ENCODE data around the gene GHR. TPM values are rescaled to one million over a fixed set of nuclear protein-coding genes. Genes with fewer than 3 reads are reported as not detected.

GHR gene
- total and polyA plus RNA-seq, 2 donors (not counting 3 experiments of a cell fraction or from before 2014, with no cell fraction given), result 0.27 to 0.28 TPM

DNA sequence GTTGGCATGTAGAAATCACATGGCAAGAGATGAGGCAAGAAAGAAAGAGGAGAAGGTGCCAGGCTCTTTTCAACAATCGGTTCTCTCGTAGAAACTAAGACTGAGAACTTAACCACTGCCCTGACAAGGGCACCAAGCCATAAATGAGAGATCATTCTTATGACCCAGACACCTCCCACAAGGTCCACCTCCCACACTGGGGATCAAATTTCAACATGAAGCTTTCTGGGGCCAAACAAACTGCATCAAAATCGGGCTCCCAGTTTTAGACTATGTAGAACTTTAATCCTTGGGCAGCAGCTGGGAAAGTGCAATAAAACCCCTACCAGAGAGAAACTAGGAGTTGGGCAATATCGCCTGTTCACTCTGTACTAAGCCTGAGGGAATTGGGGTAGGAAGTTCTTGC lies 183.2 kb downstream of the GHR start:
- no peaks in the 10 kb centered on the region for H3K27me3 ChIP-seq (ENCODE audit: control insufficient read depth in 2 of 2, insufficient read depth in 2 of 2, low read length in 2 of 2)
- no peaks in the 10 kb centered on the region for H3K79me2 ChIP-seq (ENCODE audit: control insufficient read depth, insufficient read depth, low read length)
- H2AFZ ChIP-seq (ENCODE audit: low read depth, low read length), result no peak overlapping the region
- no peaks in the 10 kb centered on the region for H3K4me1 ChIP-seq (ENCODE audit: control insufficient read depth, extremely low read depth, insufficient read depth, low read length)
- TF ChIP-seq, protein P1, sequence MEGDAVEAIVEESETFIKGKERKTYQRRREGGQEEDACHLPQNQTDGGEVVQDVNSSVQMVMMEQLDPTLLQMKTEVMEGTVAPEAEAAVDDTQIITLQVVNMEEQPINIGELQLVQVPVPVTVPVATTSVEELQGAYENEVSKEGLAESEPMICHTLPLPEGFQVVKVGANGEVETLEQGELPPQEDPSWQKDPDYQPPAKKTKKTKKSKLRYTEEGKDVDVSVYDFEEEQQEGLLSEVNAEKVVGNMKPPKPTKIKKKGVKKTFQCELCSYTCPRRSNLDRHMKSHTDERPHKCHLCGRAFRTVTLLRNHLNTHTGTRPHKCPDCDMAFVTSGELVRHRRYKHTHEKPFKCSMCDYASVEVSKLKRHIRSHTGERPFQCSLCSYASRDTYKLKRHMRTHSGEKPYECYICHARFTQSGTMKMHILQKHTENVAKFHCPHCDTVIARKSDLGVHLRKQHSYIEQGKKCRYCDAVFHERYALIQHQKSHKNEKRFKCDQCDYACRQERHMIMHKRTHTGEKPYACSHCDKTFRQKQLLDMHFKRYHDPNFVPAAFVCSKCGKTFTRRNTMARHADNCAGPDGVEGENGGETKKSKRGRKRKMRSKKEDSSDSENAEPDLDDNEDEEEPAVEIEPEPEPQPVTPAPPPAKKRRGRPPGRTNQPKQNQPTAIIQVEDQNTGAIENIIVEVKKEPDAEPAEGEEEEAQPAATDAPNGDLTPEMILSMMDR (IDR thresholded peaks at IDR 0.05; ENCODE audit: extremely low read depth in 1 of 2, insufficient read depth in 1 of 2, low read depth in 1 of 2, low read length in 2 of 2), result no peak
- no peak for TF ChIP-seq JUN (IDR thresholded peaks at IDR 0.05; ENCODE audit: borderline replicate concordance, insufficient read depth, insufficient read length, low read depth)
- TF ChIP-seq GATA2 (IDR thresholded peaks at IDR 0.05; ENCODE audit: insufficient read depth, insufficient read length, low read depth, low read length), result no peak
- no peak for TF ChIP-seq POLR2AphosphoS5 (IDR thresholded peaks at IDR 0.05; ENCODE audit: insufficient read depth, low read depth, low read length)
- TF ChIP-seq EZH2 (IDR thresholded peaks at IDR 0.05; ENCODE audit: borderline replicate concordance, low read depth, low read length, severe bottlenecking), result no peak
- TF ChIP-seq, protein P2, sequence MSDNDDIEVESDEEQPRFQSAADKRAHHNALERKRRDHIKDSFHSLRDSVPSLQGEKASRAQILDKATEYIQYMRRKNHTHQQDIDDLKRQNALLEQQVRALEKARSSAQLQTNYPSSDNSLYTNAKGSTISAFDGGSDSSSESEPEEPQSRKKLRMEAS (IDR thresholded peaks at IDR 0.05; ENCODE audit: insufficient read depth, insufficient read length), result no peak
- no peak for TF ChIP-seq MYC (IDR thresholded peaks at IDR 0.05; ENCODE audit: low read depth, low read length)
- no peak for TF ChIP-seq POLR2A (IDR thresholded peaks at IDR 0.05; ENCODE audit: low read depth, low read length)
- TF ChIP-seq FOS (IDR thresholded peaks at IDR 0.05; ENCODE audit: borderline replicate concordance, insufficient read depth, low read length), result no peak
- dilution Hi-C loops (cut with MboI; ENCODE audit: extremely low pct_ligation_motif_present, low sequenced_read_pairs), result no loop called here
- no peaks in the 10 kb centered on the region for H3K9me1 ChIP-seq (replicated peaks; ENCODE audit: control insufficient read depth, extremely low read depth, insufficient read depth, low read length)
- no peak overlapping the region for H3K9ac ChIP-seq (replicated peaks; ENCODE audit: extremely low read depth, insufficient read depth, low read length)
- no peaks in the 10 kb centered on the region for H3K36me3 ChIP-seq (ENCODE audit: control insufficient read depth in 2 of 2, extremely low read depth in 1 of 2, insufficient read depth in 2 of 2, low read length in 2 of 2)
- ChIA-PET POLR2A (no interaction called here), CTCF (interaction anchor here (1.7 kb wide), 1 partner anchor 161 kb away, joined by 4 read pairs; no protein-coding TSS in a partner anchor)
- FAIRE-seq (no peak), DNase-seq (ENCODE audit: low read depth, low spot score) (no peak)
- no peaks in the 10 kb centered on the region for H4K20me1 ChIP-seq (replicated peaks; ENCODE audit: control insufficient read depth, extremely low read depth, insufficient read depth, low read length)
- no peak overlapping the region for H3K27ac ChIP-seq (ENCODE audit: insufficient read depth, low read depth, low read length)
- H3K4me3 ChIP-seq (replicated peaks in 1 of 3; ENCODE audit: insufficient read depth in 1 of 3, low read depth in 1 of 3, low read length in 3 of 3), result no peak overlapping the region
- no peaks in the 10 kb centered on the region for H3K9me3 ChIP-seq (replicated peaks; ENCODE audit: control insufficient read depth, insufficient read depth, low read length)
- BruUV-seq (replicated peaks), result no TSS peak
- intact Hi-C loops (cut with micrococcal nuclease), result no loop called here
- no peak overlapping the region for H3K4me2 ChIP-seq (ENCODE audit: insufficient read depth, low read length)
